ENCODE measurements around the gene SIRT2. TPM values are rescaled to one million over a fixed set of nuclear protein-coding genes. Genes with fewer than 3 reads are reported as not detected.

Gene SIRT2
- total RNA-seq, 3 donors from 2014 or later = 61.8 to 92.3 (median 88.2) TPM

GRCh38 chr19:38932425-38933179 lies 33.2 kb upstream of the SIRT2 start:
- Histone ChIP-seq H3K4me1 (peaks cover 0 to 8% of the 10 kb centered on the region in 2 donors), H3K27me3 (no peaks in the 10 kb centered on the region), H3K27ac (no peak overlapping the region), H3K9me3 (no peaks in the 10 kb centered on the region), H3K4me3 (no peak overlapping the region), H3K36me3 (no peaks in the 10 kb centered on the region)
- no peak for TF ChIP-seq POLR2AphosphoS5 (IDR thresholded peaks at IDR 0.05)
- peak in 1 of 3 donors; percentile 13 for TF ChIP-seq CTCF (IDR thresholded peaks at IDR 0.05)
- DNase-seq (ENCODE audit: low spot score in 2 of 2) = no peak
- intact Hi-C loops (cut with DNase I; ENCODE audit: low total_unique reads) = no loop called here

GRCh38 chr19:38931521-38931793 lies 32.0 kb upstream of the SIRT2 start:
- no peak for DNase-seq (ENCODE audit: low spot score in 2 of 2)
- peak overlapping the region; percentile 64 to 81 (median 75) for H3K4me3 ChIP-seq
- TF ChIP-seq CTCF (IDR thresholded peaks at IDR 0.05) (no peak), POLR2AphosphoS5 (IDR thresholded peaks at IDR 0.05) (no peak), POLR2A (IDR thresholded peaks at IDR 0.05) (no peak)
- no peaks in the 10 kb centered on the region for H3K9me3 ChIP-seq
- intact Hi-C loops (cut with DNase I; ENCODE audit: low total_unique reads) = no loop called here
- H3K27ac ChIP-seq = peak overlapping the region; percentile 79 to 86
- peaks cover 0 to 8% of the 10 kb centered on the region in 2 donors for H3K4me1 ChIP-seq
- H3K27me3 ChIP-seq = no peaks in the 10 kb centered on the region
- no peaks in the 10 kb centered on the region for H3K36me3 ChIP-seq

- Histone ChIP-seq H3K27ac (peak within 1 kb of the TSS; percentile 79 to 86), H3K36me3 (no peaks in the 10 kb centered on the region), H3K9me3 (no peaks in the 10 kb centered on the region), H3K4me1 (peaks cover 0 to 8% of the 10 kb centered on the region in 2 donors), H3K4me3 (peak within 1 kb of the TSS; percentile 64 to 81 (median 75)), H3K27me3 (no peaks in the 10 kb centered on the region)
- peak in 2 of 3 donors; percentile 5 to 74 for TF ChIP-seq POLR2AphosphoS5 (IDR thresholded peaks at IDR 0.05)
- no peak for TF ChIP-seq CTCF (IDR thresholded peaks at IDR 0.05)
- TF ChIP-seq POLR2A (IDR thresholded peaks at IDR 0.05) = peak; percentile 52
- intact Hi-C loops (cut with DNase I; ENCODE audit: low total_unique reads) = no loop called here
- peak; percentile 98 for DNase-seq (ENCODE audit: low spot score in 2 of 2)
Measured at GRCh38 chr19:38930776-38931520, 31.5 kb upstream of the SIRT2 start, which contains the start of gene MRPS12. Gene MRPS12 (plus strand): TSS chr19:38930944. CDS start chr19:38931295, 351 bp downstream.

- intact Hi-C loops (cut with DNase I; ENCODE audit: low total_unique reads) = no loop called here
Measured at GRCh38 chr19:38929929-38930775, 30.7 kb upstream of the SIRT2 start, which contains the start of gene SARS2. Gene SARS2 (minus strand): TSS chr19:38930763. CDS start chr19:38930736, 27 bp downstream.

More at GRCh38 chr19:38929929-38930775, 30.7 kb upstream of the SIRT2 start, which contains the start of gene SARS2:
- TF ChIP-seq POLR2A (IDR thresholded peaks at IDR 0.05) (no peak), POLR2AphosphoS5 (IDR thresholded peaks at IDR 0.05) (peak; percentile 55 to 77 (median 72)), CTCF (IDR thresholded peaks at IDR 0.05) (peak; percentile 93 to 98 (median 97))
- H3K4me1 ChIP-seq = peaks cover 0 to 8% of the 10 kb centered on the region in 2 donors
- peak; percentile 90 for DNase-seq (ENCODE audit: low spot score in 2 of 2)
- no peaks in the 10 kb centered on the region for H3K36me3 ChIP-seq
- peak within 1 kb of the TSS; percentile 79 to 86 for H3K27ac ChIP-seq
- H3K9me3 ChIP-seq = no peaks in the 10 kb centered on the region
- peak within 1 kb of the TSS; percentile 64 to 81 (median 75) for H3K4me3 ChIP-seq
- H3K27me3 ChIP-seq = no peaks in the 10 kb centered on the region

Data from breast epithelium (tissue), 4 donors.